GM18951 (cell line): Measurements from ENCODE around the gene CSTPP1.
"Not testable (repeated sequence)": the region's sequence is repeated elsewhere in the genome, so short reads cannot be mapped to it uniquely, and the experiment has no call there.

ENCODE experiments used
- POLR2A ChIP-seq: IDR thresholded peaks from 4 replicates; pipeline ENCODE4 v1.6.1; 2011; ENCODE audit warnings: mild to moderate bottlenecking; ENCODE audit not compliant: insufficient read length, insufficient read depth; ENCODE audit errors: extremely low read depth
- in situ Hi-C: fragments of 300-500 bp; cut with MboI; formaldehyde crosslinking; loops from one replicate; pipeline ENCODE4 v1.12.0; 2022; ENCODE audit warnings: low sequenced_read_pairs, mixed read lengths, inconsistent platforms; ENCODE audit not compliant: unreplicated experiment

The CSTPP1 gene

DNA sequence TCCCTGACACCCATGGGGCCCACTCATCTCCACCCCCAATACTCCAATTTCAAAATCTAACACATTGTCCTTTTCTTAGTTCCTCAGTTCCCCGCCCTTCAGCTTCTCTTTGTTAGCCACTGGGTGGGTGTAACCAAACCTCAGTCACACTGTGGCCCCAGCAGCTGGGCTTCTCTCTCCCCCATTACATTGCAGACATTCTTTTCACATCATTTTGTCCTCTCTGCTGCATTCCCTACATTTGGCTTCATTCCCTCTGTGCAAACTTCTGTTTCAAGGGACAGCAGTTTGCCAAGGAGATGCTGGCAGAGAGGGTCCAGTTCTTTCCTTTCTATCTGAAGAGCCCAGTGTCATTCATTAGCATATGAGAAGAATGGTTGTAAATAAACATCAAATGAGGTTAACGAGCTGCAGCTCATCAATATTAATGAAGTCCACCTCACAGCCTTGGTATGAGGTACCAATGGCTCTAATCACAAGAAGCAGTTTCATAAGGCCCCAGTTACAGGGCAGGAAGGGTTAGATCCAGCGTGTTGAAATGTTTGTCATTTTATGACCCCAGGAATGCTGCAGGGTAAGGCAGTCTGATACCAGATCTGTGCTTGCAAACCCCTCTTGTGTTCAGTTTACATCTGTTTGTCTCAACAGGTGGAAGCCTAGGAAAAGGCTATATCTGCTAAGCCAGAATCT is 167.8 kb downstream of the CSTPP1 start:
- in situ Hi-C loops: no loop called here
- TF ChIP-seq POLR2A: no peak

DNA sequence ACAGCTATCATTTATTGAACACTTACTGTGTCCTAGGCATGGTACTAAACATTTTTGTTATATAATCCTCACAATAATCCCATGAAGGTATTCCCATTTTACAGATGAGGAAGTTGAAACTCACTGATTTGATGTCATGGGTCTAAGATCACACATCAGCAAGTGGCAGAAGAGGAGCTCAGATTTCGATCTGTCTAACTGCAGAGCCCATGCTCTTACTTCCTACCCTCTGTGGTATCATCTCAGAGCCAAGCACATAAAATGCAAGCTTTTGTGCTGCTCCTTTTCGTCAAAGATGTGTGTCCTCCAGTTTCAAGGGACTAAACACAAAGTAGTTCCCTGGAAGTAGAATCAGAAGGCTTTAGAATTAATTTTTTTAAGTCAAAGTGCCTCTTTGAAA is 169.0 kb downstream of the CSTPP1 start:
- in situ Hi-C loops: no loop called here

DNA sequence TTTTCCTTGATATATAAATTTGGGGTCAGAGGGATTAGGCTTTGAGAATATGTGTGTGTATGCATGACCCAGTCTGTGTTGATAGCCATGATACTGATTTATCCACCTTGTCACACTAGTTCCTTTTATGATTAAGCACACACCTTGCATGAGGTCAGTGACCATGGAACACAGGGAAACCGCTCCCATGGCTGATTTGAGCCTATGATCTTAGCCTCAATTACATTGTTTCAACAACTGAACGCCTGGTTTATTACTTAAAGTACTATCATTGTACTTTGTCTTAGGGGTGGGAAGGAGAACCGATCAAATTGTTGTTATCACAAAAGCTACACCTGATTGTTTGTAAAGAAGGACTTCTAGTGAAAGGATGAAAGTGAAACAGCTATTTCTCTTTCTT is 169.4 kb downstream of the CSTPP1 start:
- no peak for TF ChIP-seq POLR2A
- in situ Hi-C loops: no loop called here

More for the DNA sequence above, 169.0 kb downstream of the CSTPP1 start:
- TF ChIP-seq POLR2A: no peak

DNA sequence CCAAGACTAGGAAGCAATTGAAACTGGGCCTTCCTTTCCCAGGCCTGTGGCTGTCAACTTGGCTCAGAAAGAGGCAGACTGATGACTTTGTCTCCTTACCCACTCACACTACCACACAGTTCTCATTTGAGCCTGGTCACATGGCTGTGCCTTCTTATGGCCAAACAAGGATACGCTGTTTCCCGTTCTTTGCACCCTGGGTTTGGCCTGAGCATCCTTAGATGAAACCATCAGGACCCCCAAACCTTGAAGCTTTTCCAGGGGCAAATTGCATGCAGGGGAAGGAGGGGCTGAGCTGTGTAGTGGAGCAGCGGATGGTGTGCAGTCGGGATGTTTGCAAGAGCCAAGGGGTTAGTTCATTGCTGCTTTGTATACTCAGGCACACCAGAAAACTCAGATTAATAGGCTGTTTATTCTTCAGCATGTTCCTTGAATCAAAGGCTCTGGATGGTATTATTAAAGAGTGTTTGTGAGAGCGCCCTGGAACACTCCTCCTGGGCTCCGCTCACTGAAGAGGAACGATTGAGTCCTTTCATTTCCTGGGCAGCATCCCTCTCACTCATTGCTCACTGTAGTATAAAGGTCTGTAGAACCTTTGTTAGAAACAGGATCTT is 170.3 kb downstream of the CSTPP1 start:
- no peak for TF ChIP-seq POLR2A
- in situ Hi-C loops: no loop called here

DNA sequence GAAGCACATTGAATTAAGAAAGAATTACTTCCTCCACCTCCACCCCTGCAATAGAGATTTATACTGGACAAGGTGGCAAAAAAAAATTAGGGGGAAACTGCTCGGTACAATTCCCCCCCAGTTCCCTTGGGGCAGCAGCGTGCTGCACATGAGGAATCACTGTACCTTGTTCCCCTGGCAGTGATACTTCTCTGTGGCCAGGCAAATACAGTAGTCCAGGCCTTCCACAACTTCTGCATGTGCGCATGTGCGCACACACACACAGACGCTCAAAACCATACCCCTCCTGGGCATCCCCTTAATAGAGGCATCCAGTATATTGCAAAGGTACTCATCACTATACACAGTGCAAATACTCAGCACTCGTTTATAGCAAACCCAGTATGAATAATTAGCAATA is 171.2 kb downstream of the CSTPP1 start:
- no peak for TF ChIP-seq POLR2A
- in situ Hi-C loops: no loop called here

DNA sequence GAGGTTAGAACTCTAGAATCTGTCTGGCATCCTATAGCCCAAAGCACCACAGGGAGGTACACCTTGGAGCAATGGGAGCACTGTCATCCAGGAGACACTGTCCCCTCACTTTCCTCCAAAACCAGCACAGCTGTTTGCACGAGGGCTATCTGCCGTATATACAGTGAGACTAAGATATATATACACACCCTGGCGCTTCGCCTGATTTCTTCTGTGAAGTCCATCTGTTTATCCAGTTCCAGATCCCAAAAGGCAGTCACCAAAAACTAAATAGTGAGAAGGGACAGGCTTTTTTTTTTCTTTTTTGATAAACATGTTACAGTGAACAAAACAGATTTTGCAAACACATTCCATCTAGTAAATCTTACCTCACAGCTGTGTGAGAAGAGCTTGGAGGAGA is 171.7 kb downstream of the CSTPP1 start:
- no peak for TF ChIP-seq POLR2A
- in situ Hi-C loops: no loop called here

DNA sequence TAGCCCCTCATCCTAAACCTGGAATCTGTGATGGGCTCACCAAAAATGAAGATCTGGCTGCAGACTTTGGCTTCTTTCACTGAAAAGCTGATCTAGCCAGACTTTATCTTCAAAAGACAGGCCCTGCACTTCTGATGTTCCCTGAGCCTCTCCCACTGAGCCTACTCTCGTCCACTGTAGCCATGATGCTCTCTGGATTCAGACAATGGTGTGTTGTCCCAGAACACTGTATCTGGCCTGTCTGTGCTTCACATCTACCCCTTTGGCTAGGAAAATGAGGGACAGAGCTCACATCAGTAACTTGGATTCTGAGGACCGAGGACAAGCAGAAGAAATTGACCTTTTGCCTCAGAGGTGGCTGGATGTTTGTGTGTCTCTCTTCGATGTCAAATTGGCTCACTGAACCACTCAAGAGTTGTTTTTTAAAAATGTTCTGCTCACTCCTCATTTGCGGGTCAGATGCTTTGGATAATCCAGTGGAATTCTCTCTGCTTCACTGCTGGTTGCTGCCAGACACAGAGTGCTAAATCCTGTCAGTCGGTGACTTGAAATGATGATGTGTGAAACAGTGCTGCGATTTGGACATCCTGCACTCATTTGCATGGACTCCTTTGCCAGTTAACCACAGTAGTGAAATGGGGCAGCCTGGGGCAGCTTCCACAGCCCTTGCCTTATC is 172.6 kb downstream of the CSTPP1 start:
- in situ Hi-C loops: no loop called here
- no peak for TF ChIP-seq POLR2A

DNA sequence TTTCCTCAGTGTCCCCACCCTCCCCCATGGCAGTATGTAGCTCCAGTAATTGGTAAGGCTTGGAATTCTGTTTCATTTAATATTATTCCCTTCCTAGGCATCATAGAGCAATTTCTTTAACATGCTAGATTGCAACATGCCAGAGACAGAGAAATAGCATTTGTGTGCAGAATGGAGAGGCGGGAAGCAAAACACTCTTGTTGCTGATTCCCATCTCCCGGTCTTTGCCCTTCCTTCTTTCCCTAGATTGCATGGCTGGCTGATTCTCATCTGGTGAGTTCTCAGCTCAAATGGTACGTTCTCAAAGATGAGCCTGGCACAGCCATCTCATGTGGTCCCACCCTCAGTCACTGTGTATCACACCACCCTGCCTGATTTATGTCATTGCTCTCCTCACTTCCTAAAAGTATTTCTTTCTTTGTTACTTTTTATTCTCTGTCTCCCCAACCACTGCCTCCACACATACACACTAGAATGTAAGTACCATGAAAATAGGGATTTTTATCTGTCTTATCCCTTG is 173.2 kb downstream of the CSTPP1 start:
- in situ Hi-C loops: no loop called here
- no peak for TF ChIP-seq POLR2A

DNA sequence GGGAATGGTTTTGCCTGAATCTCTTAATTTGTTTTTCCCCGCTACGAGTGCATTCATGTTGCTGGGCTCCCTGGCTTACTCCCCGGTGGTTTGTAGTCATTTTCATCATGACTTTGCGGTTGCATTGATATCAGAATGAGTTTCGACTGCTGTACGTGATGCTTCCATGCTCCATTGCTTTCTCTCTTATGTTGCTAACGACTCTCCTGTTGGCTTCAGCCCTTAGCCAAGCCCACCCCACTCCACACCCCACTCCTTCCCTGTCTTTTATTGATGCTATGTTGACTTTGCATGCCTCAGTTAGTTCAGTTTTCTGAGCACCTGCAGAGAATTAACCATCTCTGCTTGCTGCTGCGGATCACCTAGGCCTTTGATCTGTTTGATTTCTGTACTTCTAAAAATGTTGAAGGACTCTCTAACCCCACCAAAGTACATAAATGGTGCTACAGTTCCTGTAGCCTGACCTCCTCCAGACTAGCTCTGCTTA is 174.8 kb downstream of the CSTPP1 start:
- in situ Hi-C loops: no loop called here
- TF ChIP-seq POLR2A: no peak

DNA sequence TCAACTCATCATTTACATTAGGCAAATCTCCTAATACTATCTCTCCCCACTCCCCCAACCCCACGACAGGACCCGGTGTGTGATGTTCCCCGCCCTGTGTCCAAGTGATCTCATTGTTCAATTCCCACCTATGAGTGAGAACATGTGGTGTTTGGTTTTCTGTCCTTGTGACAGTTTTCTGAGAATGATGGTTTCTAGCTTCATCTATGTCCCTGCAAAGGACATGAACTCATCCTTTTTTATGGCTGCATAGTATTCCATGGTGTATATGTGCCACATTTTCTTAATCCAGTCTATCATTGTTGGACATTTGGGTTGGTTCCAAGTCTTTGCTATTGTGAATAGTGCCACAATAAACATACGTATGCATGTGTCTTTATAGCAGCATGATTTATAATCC is 176.4 kb downstream of the CSTPP1 start:
- in situ Hi-C loops: not testable (repeated sequence)

DNA sequence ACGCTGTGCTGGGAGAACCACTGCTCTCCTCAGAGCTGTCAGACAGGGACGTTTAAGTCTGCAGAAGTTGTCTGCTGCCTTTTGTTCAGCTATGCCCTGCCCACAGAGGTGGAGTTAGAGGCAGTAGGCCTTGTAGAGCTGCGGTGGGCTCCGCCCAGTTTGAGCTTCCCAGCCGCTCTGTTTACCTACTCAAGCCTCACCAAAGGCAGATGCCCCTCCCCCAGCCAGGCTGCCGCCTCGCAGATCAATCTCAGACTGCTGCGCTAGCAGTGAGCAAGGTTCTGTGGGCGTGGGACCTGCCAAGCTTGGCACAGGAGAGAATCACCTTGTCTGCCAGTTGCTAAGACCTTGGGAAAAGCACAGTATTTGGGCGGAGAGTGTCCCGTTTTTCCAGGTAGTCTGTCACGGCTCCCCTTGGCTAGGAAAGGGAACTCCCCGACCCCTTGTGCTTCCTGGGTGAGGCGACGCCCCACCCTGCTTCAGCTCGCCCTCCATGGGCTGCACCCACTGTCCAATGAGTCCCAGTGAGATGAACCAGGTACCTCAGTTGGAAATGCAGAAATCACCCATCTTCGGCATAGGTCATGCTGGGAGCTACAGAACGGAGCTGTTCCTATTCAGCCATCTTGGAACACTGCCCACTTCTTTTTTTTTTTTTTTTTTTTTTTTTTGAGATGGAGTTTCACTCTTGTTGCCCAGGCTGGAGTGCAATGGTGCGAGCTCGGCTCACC is 182.6 kb downstream of the CSTPP1 start:
- in situ Hi-C loops: not testable (repeated sequence)

DNA sequence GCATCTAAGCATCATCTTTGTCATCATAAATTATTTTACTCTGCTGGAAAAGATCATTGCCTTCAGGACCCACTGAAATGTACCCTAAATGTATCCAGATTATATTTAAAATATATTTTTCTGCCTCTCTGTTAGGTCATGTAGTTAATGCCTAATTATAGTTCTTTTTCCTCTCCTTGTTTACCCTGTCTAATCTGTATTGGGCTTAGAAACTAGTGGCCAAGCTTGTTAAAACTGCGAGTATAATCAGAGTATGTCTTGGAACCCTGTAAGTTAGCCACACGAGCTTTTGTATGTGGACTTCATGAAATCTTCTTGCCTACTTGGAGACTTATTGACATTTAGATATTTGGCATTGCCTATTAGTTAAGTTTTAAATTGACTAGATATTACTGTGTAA is 184.5 kb downstream of the CSTPP1 start:
- in situ Hi-C loops: no loop called here

DNA sequence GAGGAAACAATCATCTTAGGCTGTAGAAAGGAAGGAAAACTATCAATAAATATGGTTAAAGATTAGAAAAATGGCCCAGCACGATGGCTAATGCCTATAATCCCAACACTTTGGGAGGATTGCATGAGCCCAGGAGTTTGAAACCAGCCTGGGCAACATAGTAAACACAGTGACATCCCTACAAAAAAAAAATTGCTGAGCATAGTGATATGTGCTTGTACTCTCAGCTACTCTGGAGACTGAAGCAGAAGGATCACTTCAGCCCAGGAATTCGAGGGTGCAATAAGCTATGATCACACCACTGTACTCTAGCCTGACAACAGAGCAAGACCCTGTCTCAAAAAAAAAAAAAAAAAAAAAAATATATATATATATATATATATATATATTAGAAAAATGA is 185.2 kb downstream of the CSTPP1 start:
- no peak for TF ChIP-seq POLR2A
- in situ Hi-C loops: no loop called here

More for the DNA sequence above, 184.5 kb downstream of the CSTPP1 start:
- no peak for TF ChIP-seq POLR2A
